ENCODE measurements around the gene WDR75. TPM values are rescaled to one million over a fixed set of nuclear protein-coding genes. Genes with fewer than 3 reads are reported as not detected.

WDR75 gene
- total RNA-seq, 1 donor from 2014 or later = 17.0 TPM

GRCh38 chr2:189519631-189520387 is 78.5 kb downstream of the WDR75 start:
- Histone ChIP-seq H3K27ac (replicated peaks) (no peak overlapping the region), H3K36me3 (no peaks in the 10 kb centered on the region), H3K27me3 (ENCODE audit: low read depth) (no peaks in the 10 kb centered on the region), H3K4me3 (no peak overlapping the region), H3K4me1 (peaks cover 25% of the 10 kb centered on the region), H3K9me3 (replicated peaks) (no peaks in the 10 kb centered on the region)
- no peak for TF ChIP-seq CTCF (IDR thresholded peaks at IDR 0.05; ENCODE audit: borderline replicate concordance)
- intact Hi-C loops (cut with micrococcal nuclease) = no loop called here
- DNase-seq = no peak

- Histone ChIP-seq H3K27me3 (ENCODE audit: low read depth) (no peaks in the 10 kb centered on the region), H3K4me1 (peaks cover 25% of the 10 kb centered on the region), H3K9me3 (replicated peaks) (no peaks in the 10 kb centered on the region), H3K4me3 (no peak overlapping the region), H3K36me3 (no peaks in the 10 kb centered on the region), H3K27ac (replicated peaks) (peak overlapping the region; percentile 41)
- DNase-seq = no peak
- intact Hi-C loops (cut with micrococcal nuclease) = no loop called here
- TF ChIP-seq CTCF (IDR thresholded peaks at IDR 0.05; ENCODE audit: borderline replicate concordance) = no peak
These were observed 80.6 kb downstream of the WDR75 start for GRCh38 chr2:189521699-189522434.

- peaks cover 33% of the 10 kb centered on the region for H3K4me1 ChIP-seq
- DNase-seq = no peak
- TF ChIP-seq CTCF (IDR thresholded peaks at IDR 0.05; ENCODE audit: borderline replicate concordance) = no peak
- peak overlapping the region; percentile 41 for H3K27ac ChIP-seq (replicated peaks)
- H3K4me3 ChIP-seq = no peak overlapping the region
- intact Hi-C loops (cut with micrococcal nuclease) = no loop called here
- no peaks in the 10 kb centered on the region for H3K9me3 ChIP-seq (replicated peaks)
- no peaks in the 10 kb centered on the region for H3K27me3 ChIP-seq (ENCODE audit: low read depth)
- no peaks in the 10 kb centered on the region for H3K36me3 ChIP-seq
These were observed 81.3 kb downstream of the WDR75 start for GRCh38 chr2:189522435-189523151.

GRCh38 chr2:189524746-189525145 is 83.5 kb downstream of the WDR75 start:
- intact Hi-C loops (cut with micrococcal nuclease) = no loop called here
- DNase-seq = no peak
- Histone ChIP-seq H3K9me3 (replicated peaks) (no peaks in the 10 kb centered on the region), H3K27ac (replicated peaks) (no peak overlapping the region), H3K36me3 (no peaks in the 10 kb centered on the region), H3K4me1 (peaks cover 46% of the 10 kb centered on the region), H3K4me3 (no peak overlapping the region), H3K27me3 (ENCODE audit: low read depth) (no peaks in the 10 kb centered on the region)
- no peak for TF ChIP-seq CTCF (IDR thresholded peaks at IDR 0.05; ENCODE audit: borderline replicate concordance)

Other genes starting within 250 kb of the WDR75 start
- gene SLC40A1, start 139.3 kb downstream of the WDR75 start, total RNA-seq = 44.0 TPM
- gene ASNSD1, start 220.0 kb downstream of the WDR75 start, total RNA-seq = 31.6 TPM
- gene ANKAR, start 233.2 kb downstream of the WDR75 start, total RNA-seq = 9.9 TPM

All from left ventricle myocardium inferior (tissue), 1 donor.